GM20431 (cell line): Measurements from ENCODE around the gene PHF2.

ENCODE experiments used
- in situ Hi-C: fragments of 300-500 bp; cut with MseI, MboI; formaldehyde crosslinking; loops from one replicate; pipeline ENCODE4 v1.15.0; 2020; ENCODE audit warnings: low sequenced_read_pairs; ENCODE audit not compliant: unreplicated experiment

PHF2 gene

GRCh38 chr9:93620881-93621820 lies 44.8 kb downstream of the PHF2 start:
- in situ Hi-C loops = no loop called here

DNA sequence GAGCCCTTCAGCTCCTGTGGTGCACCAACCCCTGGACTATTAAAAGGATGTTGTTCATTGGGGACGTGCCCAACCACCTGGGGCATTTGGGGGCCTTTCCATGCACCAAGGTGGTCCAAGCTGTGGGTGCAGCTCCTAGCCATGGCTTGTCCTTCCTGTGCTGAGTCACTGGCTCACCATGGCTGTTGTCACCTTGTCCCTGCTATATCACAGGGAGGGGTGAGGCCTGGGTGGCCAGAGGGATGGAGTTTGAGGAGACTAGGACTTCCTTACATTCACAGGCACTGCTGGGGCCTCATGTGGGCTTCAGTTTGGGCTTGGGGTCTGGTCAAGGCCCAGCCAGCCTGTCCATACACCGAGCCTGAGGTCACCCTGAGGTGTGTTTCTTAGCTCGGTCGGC lies 45.5 kb downstream of the PHF2 start:
- in situ Hi-C loops = no loop called here

- in situ Hi-C loops = no loop called here
These were observed 46.3 kb downstream of the PHF2 start for GRCh38 chr9:93622691-93623090.

DNA sequence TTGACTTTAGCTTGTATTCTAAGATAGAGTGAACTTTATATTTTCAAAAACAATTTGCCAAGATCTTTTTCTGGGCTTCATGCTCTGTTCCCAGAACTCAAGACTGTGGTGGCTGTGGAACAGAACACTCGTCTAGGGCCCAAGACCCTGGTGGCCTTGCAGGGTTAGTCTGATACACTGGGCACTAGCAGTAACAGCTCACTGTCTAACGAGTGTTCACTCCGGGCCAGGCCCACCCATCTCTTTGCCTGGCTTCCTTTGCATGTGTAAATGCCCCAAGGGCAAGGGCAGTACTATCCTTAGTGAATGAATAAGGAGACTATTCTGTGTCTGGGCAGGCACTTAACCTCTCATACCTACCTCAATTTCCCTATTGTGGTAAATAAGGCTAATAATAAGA lies 47.4 kb downstream of the PHF2 start:
- in situ Hi-C loops = no loop called here

- in situ Hi-C loops = no loop called here
These were observed 48.0 kb downstream of the PHF2 start for GRCh38 chr9:93624431-93624834.

DNA sequence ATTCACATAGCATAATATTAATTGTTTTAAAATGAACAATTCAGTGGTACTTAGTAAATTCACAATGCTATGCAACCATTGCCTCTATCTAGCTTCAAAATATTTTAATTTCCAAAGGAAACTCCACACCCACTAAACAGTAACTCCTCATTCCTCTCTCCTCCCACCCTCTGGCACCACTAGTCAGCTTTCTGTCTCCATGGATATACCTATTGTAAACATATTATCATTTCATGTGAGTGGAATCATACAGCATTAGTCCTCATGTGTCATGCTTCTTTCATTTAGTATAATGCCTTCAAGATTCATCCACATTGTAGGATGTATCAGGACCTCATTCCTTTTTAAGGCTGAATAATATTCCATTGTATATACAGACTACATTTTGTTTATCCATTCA lies 48.6 kb downstream of the PHF2 start:
- in situ Hi-C loops = no loop called here

- in situ Hi-C loops = no loop called here
These were observed 53.5 kb downstream of the PHF2 start for GRCh38 chr9:93629920-93630319.

DNA sequence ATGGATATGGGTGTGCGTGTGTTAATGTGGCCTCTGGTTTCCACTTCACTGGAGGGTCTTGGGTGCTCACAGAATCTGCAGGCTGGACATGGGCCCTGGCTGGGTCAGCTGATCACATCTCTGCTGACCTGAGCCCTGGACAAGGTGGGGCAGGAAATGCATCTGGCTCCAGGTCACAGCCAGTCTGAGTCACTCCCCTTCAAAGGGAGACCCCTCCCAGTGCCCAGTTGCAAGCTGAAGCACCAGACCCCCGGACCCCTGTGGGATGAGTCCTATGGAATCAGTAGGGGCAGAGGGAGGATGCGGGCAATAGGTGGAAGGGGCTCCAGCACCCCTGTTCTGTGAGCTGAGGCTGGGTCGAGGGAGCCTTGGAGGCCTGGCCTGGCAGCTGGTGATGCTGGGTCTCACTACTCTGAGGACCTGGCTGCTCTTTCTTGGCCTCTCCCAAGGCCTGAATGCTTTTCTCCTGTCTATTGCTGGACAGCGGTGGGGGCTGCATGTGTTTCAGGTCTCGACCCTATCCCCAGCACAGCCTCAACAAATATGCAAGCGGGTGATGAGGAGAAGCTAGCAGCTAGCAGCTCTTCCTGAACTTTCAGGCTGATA lies 54.5 kb downstream of the PHF2 start:
- in situ Hi-C loops = no loop called here

GRCh38 chr9:93633492-93634221 lies 57.3 kb downstream of the PHF2 start:
- in situ Hi-C loops = no loop called here

DNA sequence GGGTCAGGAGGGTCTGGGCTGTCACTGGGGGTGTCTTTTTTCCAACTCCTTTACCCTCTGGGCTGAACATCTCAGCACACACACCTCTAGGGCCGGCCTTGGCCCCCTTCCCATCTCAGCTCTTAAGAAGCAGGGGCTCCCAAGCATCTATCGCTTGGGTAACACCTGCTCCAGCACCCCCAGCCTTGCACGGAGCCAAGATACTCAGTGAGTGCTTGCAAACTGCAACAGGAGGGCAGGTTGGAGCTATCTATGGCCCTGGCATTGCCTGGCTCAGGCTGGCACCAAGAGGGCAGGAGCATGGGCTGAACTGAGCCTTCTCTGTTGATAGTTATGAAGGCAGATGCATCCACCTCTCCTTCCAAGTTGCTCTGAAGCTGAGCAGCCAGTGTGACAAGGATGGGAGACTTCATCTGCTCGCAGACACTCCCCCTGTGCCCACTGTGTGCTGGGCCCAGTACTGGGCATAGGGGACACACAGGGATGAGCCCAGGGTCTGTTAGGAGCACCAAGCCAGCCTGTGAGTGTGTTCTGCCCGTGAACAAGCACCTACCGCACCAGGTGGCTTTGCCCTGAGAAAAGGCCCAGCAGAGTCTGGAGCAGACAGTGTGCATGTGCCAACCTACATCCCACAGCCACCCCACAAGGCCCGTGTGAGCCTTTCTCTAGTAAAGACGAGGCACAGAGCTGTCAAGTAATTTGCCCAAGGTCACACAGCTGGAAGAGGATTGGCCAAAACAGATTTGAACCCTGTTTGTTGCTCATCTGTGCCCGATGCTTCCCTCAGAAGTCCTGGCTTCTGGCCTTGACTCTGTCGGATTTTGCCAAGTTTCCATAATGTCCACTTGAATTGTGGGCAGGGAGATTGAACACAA lies 58.2 kb downstream of the PHF2 start:
- in situ Hi-C loops = no loop called here

DNA sequence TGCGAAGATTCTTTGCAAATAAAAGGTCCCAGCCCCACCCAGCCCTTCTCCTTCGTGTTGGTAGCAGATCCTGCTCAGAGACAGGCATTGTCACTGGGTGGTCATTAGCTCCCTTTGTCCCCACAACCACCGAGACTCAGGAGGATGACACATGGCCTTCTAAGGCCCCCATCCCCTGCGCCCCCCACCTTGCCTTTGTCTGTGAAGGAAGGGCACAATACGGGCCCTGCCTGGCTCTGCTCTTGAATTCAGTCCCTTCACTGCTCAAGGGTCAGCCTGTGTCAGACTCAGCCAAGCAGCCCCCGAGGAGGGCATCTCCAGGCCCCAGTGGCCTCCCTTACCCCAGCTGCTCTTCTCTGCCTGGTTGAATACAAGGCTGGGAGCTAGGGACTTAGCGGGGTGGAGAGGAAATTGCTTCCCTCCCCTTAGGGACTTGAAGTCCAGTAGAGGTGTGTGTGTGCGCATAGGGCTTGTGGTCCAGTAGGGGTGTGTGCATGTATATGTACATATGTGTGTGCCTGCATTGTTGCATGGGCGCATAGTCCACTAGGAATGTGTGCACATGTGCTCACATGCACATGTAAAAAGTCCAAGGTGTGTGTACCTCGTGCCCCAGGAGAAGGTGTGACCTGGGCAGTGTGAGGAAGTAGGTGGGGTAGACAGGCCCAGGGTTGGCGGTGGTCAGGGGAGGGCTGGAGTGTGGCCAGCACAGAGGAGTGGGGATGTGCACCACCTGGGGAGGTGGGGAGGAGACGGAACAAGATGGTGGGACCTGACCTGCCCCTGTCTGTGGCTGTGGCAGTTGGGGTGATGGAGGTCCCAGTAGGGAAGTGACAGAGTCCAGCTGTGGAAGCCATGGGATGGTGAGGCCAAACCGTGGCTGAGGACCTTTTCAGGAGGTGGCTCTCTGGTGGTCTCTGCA lies 59.1 kb downstream of the PHF2 start:
- in situ Hi-C loops = no loop called here

DNA sequence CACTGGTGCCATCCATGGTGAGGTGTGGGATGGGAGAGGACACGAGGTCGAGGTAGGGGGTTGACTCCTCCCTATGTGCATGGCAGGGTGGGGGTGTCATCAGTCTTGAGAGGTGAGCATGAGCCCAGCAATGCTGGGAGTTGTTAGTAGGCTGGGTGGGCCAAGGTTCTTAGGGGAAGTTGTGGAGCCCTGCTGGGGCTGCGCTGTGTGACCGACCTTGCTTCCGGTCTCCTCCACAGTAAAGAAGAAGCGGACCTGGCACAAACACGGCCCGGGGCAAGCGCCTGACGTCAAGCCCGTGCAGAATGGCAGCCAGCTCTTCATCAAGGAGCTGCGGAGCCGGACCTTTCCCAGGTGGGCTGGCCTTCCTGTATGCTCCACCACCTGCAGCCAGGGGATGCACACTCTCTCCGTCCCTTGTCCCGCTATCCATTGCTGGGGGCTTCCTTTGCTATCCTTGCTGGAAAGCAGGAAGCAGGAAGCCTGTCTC lies 59.8 kb downstream of the PHF2 start:
- in situ Hi-C loops = no loop called here

DNA sequence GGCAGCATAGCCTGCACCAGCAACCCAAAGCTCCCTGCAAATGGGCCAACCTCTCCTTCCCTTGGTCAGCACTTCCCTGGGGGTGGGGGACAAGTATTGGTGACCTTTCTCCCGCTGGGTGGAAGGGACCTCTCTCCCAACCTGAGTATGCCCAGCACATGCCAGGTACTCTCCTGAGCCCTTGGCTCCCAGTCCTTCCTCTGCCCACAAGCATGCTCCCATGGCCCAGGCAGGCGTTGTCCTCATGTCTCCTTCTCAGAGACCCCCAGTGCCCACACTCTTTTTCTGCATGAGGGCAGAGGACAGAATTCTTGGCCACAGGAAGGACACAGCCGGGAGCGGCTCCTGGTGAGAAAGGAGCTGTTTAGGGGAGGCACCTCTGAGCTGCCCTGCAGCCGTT lies 60.3 kb downstream of the PHF2 start:
- in situ Hi-C loops = no loop called here

DNA sequence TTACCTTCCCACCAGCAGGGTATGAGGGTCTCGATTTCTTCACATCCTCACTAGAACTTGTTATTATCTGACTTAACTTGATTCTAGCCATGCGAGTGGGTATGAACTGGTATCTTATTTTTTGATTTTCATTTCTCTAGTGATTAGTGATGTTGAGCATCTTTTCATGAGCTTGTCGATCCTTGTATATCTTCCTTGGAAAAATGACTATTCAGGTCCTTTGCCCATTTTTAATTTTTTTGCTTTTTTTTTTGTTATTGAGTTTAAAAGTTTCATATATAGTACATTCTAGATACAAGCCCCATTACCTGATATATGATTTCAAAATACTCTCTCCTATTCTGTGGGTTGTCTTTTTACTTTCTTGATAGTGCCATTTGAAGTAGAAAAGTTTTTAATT lies 61.5 kb downstream of the PHF2 start:
- in situ Hi-C loops = no loop called here

DNA sequence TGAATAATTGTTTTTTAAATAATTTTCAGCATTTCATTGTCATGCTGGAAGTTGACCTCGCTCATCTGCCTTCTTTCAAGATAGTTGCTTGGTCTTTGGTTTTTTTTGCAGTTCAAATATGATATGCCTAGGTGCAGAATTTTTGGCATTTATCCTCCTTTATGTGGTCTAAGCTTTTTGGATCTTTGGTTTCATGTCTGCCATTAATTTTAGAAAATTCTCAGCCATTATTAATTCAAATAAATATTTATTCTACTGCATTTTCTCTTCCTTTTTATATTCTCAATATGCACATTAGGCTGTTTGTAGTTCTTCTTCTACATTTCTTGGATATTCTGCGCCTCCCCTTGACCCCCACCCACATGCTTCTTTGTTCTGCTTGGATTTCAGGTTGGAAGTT lies 63.6 kb downstream of the PHF2 start:
- in situ Hi-C loops = no loop called here

DNA sequence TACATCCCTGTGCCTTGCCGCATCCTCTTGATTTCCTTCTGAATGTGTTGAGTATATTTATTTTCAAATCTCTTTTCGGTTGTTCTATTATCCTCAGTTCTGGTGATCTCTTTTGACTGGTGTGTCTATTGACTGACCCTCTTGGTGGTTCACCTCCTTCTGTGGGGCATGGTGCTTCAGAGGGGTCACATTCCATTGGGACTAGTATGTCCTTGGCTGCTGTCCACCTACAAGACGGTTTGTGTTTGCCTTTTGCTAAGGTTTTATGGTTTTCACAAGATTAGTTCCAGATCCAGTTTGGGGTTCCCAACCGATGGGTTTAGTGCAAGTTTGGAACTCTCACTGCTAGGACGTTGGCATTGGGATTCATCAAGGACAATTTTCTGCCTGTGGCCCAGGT lies 66.6 kb downstream of the PHF2 start:
- in situ Hi-C loops = no loop called here

DNA sequence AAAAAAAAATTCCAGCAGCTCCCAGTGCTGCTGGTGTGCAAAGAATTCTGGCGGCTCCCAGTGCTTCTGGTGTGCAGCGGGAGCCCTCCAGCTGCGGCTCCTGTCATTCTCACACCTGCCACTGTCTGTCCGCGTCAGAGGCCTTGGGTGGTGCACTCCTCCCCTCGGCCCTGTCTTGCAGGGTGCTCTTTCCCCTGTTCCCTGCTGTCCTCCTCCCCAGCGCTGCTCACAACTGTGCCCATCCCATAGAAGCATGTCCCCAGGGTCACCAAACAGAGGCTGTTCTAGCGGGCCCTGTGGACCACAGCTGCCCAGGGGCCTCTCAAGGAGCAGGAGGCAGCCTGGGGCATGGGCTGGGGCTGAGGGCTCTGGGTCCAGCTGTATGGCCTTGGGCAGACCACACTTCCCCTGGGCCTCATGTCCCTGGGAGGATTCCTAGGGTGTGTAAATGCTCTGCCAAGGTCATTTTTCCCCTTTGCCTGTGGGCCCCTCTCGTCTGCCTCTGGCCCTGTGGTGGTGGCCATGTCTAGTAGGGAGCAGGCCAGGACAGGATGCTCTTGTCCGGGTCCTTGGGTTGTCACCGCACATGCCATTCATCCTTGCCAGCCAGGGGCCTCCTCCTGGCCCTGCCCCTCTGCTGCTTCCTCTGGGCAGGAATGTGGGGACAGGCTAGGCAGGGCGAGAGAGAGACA lies 68.2 kb downstream of the PHF2 start:
- in situ Hi-C loops = no loop called here

- in situ Hi-C loops = no loop called here
These were observed 68.9 kb downstream of the PHF2 start for GRCh38 chr9:93645149-93645889.
